HG02970 (cell line): ENCODE measurements around the gene THY1.
"Not testable (repeated sequence)": the region's sequence is repeated elsewhere in the genome, so short reads cannot be mapped to it uniquely, and the experiment has no call there.

ENCODE experiments used
- ATAC-seq: cut with Tn5 transposase; IDR thresholded peaks from one replicate; pipeline ENCODE4 v1.9.1; 2021; ENCODE audit warnings: mild to moderate bottlenecking, moderate library complexity, moderate number of reproducible peaks; ENCODE audit not compliant: unreplicated experiment, low FRiP score

THY1 gene

GRCh38 chr11:119419834-119420492 is 3.0 kb downstream of the THY1 start:
- ATAC-seq, result no peak

- no peak for ATAC-seq
Observed at GRCh38 chr11:119419246-119419645, 3.7 kb downstream of the THY1 start.

GRCh38 chr11:119418759-119419158 is 4.2 kb downstream of the THY1 start:
- ATAC-seq, result no peak

- no peak for ATAC-seq
Observed at GRCh38 chr11:119417726-119418540, 5.0 kb downstream of the THY1 start.

GRCh38 chr11:119416606-119417580 is 6.1 kb downstream of the THY1 start:
- no peak for ATAC-seq

- ATAC-seq, result no peak
Observed at GRCh38 chr11:119415966-119416365, 7.0 kb downstream of the THY1 start.

GRCh38 chr11:119415517-119415916 is 7.5 kb downstream of the THY1 start:
- ATAC-seq, result no peak

GRCh38 chr11:119414734-119415133 is 8.2 kb downstream of the THY1 start:
- ATAC-seq, result no peak

- no peak for ATAC-seq
Observed at GRCh38 chr11:119414321-119414720, 8.7 kb downstream of the THY1 start.

GRCh38 chr11:119412072-119412471 is 10.9 kb downstream of the THY1 start:
- no peak for ATAC-seq

- no peak for ATAC-seq
Observed at GRCh38 chr11:119410501-119410900, 12.5 kb downstream of the THY1 start.

- ATAC-seq, result no peak
Observed at GRCh38 chr11:119409731-119410130, 13.2 kb downstream of the THY1 start.

GRCh38 chr11:119406005-119406404 is 17.0 kb downstream of the THY1 start:
- no peak for ATAC-seq

- not testable (repeated sequence) for ATAC-seq
Observed at GRCh38 chr11:119405448-119405847, 17.5 kb downstream of the THY1 start.

- ATAC-seq, result no peak
Observed at GRCh38 chr11:119404872-119405271, 18.1 kb downstream of the THY1 start.

GRCh38 chr11:119403021-119403420 is 20.0 kb downstream of the THY1 start:
- no peak for ATAC-seq

GRCh38 chr11:119402470-119402869 is 20.5 kb downstream of the THY1 start:
- ATAC-seq, result no peak

GRCh38 chr11:119400860-119401259 is 22.1 kb downstream of the THY1 start:
- no peak for ATAC-seq

- ATAC-seq, result no peak
Observed at GRCh38 chr11:119397740-119398139, 25.2 kb downstream of the THY1 start.

GRCh38 chr11:119396835-119397234 is 26.1 kb downstream of the THY1 start:
- ATAC-seq, result no peak

GRCh38 chr11:119391275-119391674 is 31.7 kb downstream of the THY1 start:
- no peak for ATAC-seq
